Measurements from ENCODE around the gene SLC2A4RG. TPM values are rescaled to one million over a fixed set of nuclear protein-coding genes. Genes with fewer than 3 reads are reported as not detected.

The SLC2A4RG gene
- total and polyA plus RNA-seq, 2 of the 13 experiments (the other 11 are each of a cell fraction or from before 2014, with no cell fraction given) = 91.4 to 95.9 TPM

- no peak for TF ChIP-seq TRIM24 (CRISPR knock-in tag; IDR thresholded peaks at IDR 0.05)
- TF ChIP-seq ZNF138 (CRISPR knock-in tag; IDR thresholded peaks at IDR 0.05; ENCODE audit: low read depth) = peak; percentile 88
- no peak; the same call in 1 of the 2 replicates for TF ChIP-seq CTCF (CRISPR knock-in tag; IDR thresholded peaks at IDR 0.05)
- no peak; the same call in 1 of the 2 replicates for TF ChIP-seq ZMYM2 (CRISPR knock-in tag; IDR thresholded peaks at IDR 0.05)
- TF ChIP-seq, protein P1, sequence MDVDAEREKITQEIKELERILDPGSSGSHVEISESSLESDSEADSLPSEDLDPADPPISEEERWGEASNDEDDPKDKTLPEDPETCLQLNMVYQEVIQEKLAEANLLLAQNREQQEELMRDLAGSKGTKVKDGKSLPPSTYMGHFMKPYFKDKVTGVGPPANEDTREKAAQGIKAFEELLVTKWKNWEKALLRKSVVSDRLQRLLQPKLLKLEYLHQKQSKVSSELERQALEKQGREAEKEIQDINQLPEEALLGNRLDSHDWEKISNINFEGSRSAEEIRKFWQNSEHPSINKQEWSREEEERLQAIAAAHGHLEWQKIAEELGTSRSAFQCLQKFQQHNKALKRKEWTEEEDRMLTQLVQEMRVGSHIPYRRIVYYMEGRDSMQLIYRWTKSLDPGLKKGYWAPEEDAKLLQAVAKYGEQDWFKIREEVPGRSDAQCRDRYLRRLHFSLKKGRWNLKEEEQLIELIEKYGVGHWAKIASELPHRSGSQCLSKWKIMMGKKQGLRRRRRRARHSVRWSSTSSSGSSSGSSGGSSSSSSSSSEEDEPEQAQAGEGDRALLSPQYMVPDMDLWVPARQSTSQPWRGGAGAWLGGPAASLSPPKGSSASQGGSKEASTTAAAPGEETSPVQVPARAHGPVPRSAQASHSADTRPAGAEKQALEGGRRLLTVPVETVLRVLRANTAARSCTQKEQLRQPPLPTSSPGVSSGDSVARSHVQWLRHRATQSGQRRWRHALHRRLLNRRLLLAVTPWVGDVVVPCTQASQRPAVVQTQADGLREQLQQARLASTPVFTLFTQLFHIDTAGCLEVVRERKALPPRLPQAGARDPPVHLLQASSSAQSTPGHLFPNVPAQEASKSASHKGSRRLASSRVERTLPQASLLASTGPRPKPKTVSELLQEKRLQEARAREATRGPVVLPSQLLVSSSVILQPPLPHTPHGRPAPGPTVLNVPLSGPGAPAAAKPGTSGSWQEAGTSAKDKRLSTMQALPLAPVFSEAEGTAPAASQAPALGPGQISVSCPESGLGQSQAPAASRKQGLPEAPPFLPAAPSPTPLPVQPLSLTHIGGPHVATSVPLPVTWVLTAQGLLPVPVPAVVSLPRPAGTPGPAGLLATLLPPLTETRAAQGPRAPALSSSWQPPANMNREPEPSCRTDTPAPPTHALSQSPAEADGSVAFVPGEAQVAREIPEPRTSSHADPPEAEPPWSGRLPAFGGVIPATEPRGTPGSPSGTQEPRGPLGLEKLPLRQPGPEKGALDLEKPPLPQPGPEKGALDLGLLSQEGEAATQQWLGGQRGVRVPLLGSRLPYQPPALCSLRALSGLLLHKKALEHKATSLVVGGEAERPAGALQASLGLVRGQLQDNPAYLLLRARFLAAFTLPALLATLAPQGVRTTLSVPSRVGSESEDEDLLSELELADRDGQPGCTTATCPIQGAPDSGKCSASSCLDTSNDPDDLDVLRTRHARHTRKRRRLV (CRISPR knock-in tag; IDR thresholded peaks at IDR 0.05) = no peak
- TF ChIP-seq NR2C2 (CRISPR knock-in tag; IDR thresholded peaks at IDR 0.05; ENCODE audit: borderline replicate concordance) = peak; percentile 100
- TF ChIP-seq, protein P2, sequence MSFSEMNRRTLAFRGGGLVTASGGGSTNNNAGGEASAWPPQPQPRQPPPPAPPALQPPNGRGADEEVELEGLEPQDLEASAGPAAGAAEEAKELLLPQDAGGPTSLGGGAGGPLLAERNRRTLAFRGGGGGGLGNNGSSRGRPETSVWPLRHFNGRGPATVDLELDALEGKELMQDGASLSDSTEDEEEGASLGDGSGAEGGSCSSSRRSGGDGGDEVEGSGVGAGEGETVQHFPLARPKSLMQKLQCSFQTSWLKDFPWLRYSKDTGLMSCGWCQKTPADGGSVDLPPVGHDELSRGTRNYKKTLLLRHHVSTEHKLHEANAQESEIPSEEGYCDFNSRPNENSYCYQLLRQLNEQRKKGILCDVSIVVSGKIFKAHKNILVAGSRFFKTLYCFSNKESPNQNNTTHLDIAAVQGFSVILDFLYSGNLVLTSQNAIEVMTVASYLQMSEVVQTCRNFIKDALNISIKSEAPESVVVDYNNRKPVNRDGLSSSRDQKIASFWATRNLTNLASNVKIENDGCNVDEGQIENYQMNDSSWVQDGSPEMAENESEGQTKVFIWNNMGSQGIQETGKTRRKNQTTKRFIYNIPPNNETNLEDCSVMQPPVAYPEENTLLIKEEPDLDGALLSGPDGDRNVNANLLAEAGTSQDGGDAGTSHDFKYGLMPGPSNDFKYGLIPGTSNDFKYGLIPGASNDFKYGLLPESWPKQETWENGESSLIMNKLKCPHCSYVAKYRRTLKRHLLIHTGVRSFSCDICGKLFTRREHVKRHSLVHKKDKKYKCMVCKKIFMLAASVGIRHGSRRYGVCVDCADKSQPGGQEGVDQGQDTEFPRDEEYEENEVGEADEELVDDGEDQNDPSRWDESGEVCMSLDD (CRISPR knock-in tag; IDR thresholded peaks at IDR 0.05; ENCODE audit: borderline replicate concordance) = peak; percentile 83
- TF ChIP-seq NCOA1 (CRISPR knock-in tag; IDR thresholded peaks at IDR 0.05) = peak; percentile 99
- TF ChIP-seq MED8 (CRISPR knock-in tag; IDR thresholded peaks at IDR 0.05; ENCODE audit: insufficient replicate concordance) = peak; percentile 82
- TF ChIP-seq, protein P3, sequence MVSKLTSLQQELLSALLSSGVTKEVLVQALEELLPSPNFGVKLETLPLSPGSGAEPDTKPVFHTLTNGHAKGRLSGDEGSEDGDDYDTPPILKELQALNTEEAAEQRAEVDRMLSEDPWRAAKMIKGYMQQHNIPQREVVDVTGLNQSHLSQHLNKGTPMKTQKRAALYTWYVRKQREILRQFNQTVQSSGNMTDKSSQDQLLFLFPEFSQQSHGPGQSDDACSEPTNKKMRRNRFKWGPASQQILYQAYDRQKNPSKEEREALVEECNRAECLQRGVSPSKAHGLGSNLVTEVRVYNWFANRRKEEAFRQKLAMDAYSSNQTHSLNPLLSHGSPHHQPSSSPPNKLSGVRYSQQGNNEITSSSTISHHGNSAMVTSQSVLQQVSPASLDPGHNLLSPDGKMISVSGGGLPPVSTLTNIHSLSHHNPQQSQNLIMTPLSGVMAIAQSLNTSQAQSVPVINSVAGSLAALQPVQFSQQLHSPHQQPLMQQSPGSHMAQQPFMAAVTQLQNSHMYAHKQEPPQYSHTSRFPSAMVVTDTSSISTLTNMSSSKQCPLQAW (CRISPR knock-in tag; IDR thresholded peaks at IDR 0.05) = peak; percentile 12; the same call in 1 of the 2 replicates
- peak; percentile 96 for TF ChIP-seq ZNF331 (CRISPR knock-in tag; IDR thresholded peaks at IDR 0.05)
- TF ChIP-seq, protein P4, sequence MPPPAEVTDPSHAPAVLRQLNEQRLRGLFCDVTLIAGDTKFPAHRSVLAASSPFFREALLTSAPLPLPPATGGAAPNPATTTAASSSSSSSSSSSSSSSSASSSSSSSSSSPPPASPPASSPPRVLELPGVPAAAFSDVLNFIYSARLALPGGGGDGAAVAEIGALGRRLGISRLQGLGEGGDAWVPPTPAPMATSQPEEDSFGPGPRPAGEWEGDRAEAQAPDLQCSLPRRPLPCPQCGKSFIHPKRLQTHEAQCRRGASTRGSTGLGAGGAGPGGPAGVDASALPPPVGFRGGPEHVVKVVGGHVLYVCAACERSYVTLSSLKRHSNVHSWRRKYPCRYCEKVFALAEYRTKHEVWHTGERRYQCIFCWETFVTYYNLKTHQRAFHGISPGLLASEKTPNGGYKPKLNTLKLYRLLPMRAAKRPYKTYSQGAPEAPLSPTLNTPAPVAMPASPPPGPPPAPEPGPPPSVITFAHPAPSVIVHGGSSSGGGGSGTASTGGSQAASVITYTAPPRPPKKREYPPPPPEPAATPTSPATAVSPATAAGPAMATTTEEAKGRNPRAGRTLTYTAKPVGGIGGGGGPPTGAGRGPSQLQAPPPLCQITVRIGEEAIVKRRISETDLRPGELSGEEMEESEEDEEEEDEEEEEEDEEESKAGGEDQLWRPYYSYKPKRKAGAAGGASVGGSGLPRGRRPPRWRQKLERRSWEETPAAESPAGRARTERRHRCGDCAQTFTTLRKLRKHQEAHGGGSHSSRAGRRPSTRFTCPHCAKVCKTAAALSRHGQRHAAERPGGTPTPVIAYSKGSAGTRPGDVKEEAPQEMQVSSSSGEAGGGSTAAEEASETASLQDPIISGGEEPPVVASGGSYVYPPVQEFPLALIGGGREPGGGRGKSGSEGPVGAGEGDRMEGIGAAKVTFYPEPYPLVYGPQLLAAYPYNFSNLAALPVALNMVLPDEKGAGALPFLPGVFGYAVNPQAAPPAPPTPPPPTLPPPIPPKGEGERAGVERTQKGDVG (CRISPR knock-in tag; IDR thresholded peaks at IDR 0.05; ENCODE audit: borderline replicate concordance) = no peak
- TF ChIP-seq RARG (CRISPR knock-in tag; IDR thresholded peaks at IDR 0.05; ENCODE audit: low read depth) = no peak
Observed at GRCh38 chr20:63707558-63708300, 31.8 kb upstream of the SLC2A4RG start, which contains the start of the genes ARFRP1 and ZGPAT (continued).

Data from HepG2 (cell line).